Fibroblast of skin of right biceps (primary cell): ENCODE measurements around the gene DTWD2.
"Not testable (repeated sequence)": the region's sequence is repeated elsewhere in the genome, so short reads cannot be mapped to it uniquely, and the experiment has no call there.

ENCODE experiments used
- DNase-seq: peaks from one replicate; pipeline ENCODE4 v3.0.0-alpha.2; 2013

Gene DTWD2

DNA sequence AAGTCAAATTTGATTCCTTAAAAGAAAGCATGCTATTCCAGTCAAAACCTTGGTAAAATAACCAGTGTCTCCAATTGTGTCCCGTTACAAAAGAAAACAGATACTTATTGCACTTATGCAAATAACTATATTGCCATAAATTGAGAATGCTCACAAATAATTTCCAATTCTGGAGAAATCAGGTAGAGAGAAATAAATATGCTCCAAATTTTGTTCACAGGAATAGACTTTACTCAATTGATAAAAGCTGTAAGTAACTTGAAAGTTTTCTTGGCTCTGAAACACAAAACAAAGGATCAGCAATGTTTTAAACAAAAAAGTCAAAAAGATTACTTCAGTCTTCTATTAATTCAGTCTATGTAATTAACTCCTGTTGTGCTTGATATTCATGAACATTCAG lies 7.8 kb upstream of the DTWD2 start:
- no peak for DNase-seq

DNA sequence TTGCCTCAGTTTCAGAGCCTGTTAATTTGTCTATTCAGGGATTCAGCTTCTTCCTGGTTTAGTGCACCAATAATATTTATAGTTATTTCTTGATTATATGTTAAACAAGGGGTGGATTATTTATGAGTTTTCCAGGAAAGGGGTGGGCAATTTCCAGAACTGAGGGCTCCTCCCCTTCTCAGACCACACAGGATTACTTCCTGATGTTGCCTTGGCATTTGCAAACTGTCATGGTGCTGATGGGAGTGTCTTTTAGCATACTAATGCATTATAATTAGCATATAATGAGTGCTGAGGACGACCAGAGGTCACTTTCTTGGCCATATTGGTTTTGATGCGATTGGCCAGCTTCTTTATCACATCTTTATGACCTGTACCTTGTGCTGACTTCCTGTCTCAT lies 6.2 kb upstream of the DTWD2 start:
- no peak for DNase-seq

DNA sequence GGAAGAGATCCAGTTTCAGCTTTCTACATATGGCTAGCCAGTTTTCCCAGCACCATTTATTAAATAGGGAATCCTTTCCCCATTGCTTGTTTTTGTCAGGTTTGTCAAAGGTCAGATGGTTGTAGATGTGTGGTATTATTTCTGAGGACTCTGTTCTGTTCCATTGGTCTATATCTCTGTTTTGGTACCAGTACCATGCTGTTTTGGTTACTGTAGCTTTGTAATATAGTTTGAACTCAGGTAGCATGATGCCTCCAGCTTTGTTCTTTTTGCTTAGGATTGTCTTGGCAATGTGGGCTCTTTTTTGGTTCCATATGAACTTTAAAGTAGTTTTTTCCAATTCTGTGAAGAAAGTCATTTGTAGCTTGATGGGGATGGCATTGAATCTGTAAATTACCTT lies 4.8 kb upstream of the DTWD2 start:
- not testable (repeated sequence) for DNase-seq

DNA sequence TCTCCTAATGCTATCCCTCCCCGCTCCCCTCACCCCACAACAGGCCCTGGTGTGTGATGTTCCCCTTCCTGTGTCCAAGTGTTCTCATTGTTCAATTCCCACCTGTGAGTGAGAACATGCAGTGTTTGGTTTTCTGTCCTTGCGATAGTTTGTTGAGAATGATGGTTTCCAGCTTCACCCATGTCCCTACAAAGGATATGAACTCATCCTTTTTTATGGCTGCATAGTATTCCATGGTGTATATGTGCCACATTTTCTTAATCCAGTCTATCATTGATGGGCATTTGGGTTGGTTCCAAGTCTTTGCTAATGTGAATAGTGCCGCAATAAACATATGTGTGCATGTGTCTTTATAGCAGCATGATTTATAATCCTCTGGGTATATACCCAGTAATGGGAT lies 3.7 kb upstream of the DTWD2 start:
- not testable (repeated sequence) for DNase-seq

DNA sequence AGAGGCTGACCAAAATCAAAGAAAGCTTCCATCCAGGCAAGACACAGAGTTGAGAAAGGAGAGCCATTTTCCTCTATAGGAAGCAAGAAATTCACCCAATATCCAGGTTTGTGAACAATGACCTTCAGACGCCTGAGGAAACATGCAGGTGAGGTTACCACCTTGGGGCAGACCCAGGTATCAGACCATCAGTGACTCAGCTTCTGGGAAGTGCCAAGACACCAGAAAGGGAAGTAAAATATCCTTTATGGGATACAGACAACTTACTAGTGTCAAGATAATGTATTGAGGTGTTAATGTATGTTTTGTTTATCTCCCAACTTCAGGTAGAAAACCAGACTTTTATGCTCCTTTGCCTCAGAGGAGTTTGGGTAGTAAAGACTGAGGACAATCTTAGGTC lies 2.2 kb upstream of the DTWD2 start:
- no peak for DNase-seq

DNA sequence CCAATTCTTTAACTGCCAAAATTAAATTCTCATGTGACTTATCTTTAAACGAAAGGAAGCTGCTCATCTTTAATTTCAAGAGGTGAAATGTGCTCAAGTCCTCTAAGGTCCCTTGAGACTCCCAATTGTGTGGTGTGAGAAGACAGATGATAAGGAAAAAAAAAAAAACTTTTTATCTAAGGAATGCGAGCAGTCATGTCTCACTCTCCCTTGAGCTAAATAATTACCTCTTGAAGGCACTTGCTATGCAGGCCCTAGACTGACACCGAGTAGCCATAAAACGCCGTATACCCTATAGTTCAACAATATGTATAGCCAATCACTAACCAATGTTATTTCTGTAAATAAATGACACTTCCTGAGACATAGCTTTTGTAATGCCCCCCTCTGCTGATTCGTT lies 1.5 kb upstream of the DTWD2 start:
- no peak for DNase-seq

DNA sequence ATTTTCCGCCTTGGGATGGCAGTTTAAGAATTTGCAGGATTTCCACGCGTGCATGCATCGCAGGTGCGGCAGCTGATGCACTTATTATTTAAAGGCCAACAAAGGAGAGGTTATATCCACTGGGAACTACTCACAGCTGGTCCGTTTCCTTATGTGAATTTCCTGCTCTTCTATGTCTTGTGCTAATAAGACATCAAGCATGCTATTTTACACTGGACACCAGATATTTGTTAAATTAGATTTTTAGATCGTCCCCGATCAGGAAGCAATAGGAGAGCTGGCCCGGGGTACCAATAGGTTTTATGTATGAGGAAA lies 476 bp upstream of the DTWD2 start:
- DNase-seq, result no peak

DNA sequence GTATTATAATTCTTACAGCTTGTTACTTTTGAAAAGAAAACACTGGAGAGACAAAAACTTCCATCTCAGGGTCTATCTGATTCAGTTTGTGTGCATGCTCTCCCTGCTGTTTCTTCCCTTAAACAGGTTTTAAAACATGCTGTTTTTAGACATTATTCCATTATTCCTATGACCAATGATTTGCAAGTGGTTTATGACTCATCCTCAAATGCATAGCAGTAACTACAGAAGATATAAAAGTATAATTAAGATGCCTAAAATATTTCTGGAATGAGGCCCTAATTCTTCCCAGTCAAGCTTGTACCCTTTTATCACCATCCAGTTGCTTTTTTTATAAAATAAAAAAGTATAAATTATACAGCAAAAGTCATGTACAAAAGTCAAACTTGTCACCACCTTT lies 3.7 kb downstream of the DTWD2 start:
- DNase-seq, result peak; percentile 89

DNA sequence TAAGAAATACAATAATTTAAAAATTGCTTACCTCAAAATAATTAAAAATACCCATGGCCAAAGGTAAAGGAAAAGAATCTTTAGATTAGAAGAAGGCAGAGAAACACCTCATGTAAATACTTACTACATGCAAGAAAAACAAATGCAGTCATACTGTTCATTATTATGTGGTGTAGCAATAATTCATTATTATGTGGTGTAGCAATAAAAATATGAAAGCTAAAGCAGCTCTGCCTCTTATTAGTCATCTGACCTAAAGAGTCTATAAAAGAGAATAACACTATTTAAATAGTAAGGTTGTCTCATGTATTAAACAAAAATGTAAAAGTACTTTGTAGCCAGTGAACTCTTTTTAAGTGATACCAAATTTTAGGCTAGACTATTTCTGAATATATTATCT lies 6.6 kb downstream of the DTWD2 start:
- DNase-seq, result peak; percentile 6

DNA sequence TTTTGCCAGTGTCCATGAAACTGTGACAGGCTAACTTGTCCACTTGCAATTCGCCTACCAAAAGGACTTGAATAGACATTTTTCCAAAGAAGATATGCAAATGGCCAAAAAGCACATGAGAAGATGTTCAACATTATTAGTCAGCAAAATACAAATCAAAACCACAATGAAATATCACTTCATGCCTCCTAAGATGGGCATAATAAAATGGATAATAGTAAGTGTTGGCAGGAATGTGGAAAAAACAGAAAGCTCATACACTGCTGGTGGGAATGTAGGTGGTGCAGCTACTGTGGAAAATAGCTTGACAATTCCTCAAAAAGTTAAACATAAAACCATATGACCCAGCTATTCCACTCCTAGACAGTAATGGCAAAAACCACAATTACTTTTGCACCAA lies 7.9 kb downstream of the DTWD2 start:
- DNase-seq, result no peak

DNA sequence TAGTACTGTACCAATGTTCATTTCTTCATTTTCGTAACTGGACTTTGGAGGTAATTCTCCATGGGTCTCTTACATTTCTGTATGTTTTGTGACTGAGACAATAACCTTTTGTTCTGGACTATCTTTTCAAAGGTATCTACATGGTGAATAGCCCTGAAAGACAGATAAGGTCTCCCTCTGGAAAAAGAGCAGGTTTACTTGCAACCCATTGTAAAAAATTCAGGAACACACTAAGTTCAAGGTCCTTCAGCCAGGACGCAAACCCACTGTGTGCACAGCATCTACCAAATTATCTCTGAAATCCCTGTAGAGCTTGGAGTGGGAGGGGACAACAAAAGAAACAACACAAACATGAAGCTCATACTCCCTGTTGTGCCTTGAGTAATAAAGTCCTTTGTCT lies 8.3 kb downstream of the DTWD2 start:
- no peak for DNase-seq

DNA sequence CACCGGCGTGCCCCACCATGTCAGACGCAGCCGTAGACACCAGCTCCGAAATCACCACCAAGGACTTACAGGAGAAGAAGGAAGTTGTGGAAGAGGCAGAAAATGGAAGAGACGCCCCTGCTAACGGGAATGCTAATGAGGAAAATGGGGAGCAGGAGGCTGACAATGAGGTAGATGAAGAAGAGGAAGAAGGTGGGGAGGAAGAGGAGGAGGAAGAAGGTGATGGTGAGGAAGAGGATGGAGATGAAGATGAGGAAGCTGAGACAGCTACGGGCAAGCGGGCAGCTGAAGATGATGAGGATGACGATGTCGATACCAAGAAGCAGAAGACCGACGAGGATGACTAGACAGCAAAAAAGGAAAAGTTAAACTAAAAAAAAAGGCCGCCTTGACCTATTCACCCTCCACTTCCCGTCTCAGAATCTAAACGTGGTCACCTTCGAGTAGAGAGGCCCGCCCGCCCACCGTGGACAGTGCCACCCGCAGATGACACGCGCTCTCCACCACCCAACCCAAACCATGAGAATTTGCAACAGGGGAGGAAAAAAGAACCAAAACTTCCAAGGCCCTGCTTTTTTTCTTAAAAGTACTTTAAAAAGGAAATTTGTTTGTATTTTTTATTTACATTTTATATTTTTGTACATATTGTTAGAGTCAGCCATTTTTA lies 14.4 kb downstream of the DTWD2 start:
- not testable (repeated sequence) for DNase-seq

DNA sequence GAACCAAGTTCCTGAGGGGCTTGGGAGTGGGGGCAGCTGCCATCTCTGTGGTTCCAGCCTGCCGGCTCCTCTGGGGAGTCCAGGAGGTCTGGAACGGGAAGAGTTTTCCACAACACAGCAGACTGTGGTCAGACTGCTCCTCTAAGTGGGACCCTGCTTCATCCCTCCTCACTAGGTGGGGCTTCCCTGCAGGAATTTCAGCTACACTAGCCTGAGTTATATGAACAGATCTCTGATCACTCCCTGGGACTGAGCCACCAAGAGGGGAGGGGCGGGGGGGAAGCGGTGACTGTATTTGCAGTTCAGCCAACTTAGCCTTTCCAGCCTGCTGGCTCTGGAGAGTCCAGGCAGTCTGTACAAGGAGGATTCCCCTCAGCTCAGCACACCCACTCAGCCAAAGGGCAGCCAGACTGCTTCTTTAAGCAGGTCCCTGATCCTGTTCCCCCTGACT lies 19.4 kb downstream of the DTWD2 start:
- peak; percentile 15 for DNase-seq

DNA sequence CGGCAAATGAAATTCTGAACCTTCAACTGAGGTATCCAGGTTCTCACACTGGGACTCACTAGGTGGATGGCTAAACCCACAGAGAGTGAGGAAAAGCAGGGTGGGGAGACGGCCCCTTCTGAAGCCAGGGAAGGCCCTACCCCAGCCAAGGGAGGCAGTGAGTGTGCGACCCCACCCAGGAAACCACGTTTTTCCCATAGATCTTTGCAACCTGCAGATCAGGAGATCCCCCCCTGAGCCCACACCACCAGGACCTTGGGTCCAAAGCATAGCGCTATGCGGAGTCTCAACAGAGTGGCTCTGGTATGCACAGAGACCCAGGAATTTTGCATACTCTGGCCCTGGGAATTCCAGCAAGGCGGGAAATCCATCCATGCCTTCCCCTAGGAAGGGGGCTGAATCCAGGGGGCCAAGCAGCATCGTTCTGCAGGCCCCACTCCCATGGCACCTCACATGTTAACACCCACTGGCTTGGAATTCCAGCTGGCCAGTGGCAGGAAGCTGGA lies 19.9 kb downstream of the DTWD2 start:
- no peak for DNase-seq

DNA sequence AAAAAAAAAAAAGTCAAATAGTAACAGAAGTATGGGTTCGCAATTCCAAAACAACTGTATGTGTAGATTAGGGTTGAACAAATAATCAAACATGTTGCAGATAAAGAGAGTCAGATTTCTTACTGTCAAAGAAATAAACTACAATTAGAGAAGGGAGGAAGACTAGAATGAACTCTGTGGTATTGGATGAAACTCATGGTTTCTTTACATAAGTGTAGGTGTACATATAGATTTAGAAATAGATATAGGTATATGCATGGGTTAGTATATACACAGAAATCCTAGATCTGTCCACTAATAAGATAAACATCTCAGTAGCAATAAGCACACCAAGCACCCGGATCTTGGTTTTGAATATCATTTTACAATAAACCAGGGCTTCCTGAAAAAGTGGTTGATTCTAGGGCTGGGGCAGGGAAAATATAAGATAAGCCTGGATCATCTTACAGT lies 21.3 kb downstream of the DTWD2 start:
- no peak for DNase-seq

DNA sequence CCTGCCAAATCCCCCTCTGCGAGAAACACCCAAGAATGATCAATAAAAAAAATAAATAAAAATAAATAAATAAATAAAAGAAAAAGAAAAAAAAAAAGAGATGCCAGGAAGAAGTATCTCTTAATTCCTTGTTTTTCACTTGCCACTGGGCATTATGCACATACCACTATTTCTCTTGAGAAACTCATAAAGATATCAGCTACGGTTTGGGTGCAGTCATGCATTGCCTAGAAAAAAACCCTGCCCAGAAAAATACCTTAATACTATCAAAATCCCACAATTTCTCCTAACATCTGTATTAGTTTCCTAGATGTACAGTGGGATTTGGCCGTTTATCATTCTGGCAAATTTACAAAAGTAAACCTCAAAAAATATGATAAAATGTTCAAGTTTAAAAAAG lies 22.5 kb downstream of the DTWD2 start:
- no peak for DNase-seq

DNA sequence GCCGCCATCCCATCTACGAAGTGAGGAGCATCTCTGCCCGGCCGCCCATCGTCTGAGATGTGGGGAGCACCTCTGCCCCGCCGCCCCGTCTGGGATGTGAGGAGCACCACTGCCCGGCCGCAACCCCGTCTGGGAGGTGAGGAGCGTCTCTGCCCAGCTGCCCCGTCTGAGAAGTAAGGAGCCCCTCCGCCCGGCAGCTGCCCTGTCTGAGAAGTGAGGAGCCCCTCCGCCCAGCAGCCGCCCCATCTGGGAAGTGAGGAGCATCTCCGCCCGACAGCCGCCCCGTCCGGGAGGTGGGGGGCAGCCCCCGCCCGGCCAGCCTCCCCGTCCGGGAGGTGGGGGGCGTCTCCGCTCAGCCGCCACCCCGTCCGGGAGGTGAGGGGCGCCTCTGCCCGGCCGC lies 23.4 kb downstream of the DTWD2 start:
- DNase-seq, result not testable (repeated sequence)

DNA sequence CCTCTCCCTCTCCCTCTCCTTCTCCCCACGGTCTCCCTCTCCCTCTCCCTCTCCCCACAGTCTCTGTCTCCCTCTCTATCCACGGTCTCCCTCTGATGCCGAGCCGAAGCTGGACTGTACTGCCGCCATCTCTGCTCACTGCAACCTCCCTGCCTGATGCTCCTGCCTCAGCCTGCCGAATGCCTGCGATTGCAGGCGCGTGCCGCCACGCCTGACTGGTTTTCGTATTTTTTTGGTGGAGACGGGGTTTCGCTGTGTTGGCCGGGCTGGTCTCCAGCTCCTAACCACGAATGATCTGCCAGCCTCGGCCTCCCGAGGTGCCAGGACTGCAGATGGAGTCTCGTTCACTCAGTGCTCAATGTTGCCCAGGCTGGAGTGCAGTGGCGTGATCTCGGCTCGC lies 24.0 kb downstream of the DTWD2 start:
- not testable (repeated sequence) for DNase-seq

DNA sequence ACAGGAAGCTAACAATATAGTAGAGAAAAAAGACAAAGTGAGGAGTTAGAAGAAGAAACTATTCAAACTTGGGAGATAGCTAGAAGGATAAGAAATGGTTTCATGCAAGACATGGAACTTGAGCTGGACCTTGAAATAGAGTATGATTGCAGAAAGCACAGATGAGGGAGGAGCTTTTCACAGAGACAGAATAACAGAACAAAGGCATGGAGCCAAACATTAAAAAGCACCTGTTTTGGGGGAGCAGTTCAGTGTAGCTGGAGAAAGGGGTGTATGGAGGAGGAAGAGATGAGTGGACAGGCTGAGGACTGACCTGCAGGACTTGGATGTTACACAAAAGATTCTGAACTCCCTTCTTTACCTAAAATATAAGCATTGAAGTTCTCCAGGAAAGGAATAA lies 25.2 kb downstream of the DTWD2 start:
- DNase-seq, result no peak

DNA sequence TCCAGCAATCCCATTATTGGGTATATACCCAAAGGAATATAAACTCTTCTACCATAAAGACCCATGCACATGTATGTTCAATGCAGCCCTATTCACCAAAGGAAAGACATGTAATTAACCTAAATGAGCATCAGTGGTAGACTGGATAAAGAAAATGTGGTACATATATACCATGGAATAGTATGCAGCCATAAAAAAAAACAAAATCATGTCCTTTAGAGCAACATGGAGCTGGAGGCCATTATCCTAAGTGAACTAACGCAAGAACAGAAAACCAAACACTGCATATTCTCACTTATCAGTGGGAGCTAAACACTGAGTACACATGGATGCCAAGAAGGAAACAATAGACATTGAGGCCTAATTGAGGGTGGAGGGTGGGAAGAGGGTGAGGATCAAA lies 27.8 kb downstream of the DTWD2 start:
- DNase-seq, result no peak

DNA sequence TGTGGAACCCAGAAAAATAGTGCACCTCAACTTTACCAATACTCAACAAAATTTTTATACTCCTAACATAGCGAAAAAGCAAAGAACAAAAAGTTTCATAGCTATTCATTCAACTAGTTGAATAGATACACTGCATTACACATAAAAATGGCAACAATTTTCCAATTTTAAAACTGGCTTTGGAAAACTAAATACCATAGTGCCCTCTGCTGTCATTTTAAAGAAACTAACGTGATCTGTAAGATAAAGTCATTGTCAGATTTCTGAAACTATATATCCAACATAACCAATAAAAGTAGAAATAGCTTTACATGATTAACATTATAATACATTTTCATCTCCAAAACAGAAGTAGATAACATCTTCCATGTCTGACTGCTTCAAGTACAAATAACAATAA lies 31.6 kb downstream of the DTWD2 start:
- DNase-seq, result peak; percentile 9

DNA sequence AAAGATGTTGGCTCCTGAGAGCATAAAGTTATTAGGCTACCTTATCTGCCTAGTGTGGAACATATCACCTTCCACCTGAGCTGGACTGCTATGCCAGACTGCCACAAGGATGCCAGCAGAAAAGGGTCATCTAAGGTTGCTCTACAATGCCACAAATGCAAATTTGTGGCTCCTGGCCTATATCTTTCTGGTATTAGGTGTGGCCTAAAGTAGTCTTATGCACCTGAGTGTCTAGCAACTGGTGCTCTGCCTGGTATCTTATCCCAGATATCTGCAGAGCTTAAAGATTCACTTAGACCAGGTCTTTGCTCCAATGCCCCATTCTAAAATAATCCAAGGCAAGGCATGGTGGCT lies 34.7 kb downstream of the DTWD2 start:
- DNase-seq, result no peak

DNA sequence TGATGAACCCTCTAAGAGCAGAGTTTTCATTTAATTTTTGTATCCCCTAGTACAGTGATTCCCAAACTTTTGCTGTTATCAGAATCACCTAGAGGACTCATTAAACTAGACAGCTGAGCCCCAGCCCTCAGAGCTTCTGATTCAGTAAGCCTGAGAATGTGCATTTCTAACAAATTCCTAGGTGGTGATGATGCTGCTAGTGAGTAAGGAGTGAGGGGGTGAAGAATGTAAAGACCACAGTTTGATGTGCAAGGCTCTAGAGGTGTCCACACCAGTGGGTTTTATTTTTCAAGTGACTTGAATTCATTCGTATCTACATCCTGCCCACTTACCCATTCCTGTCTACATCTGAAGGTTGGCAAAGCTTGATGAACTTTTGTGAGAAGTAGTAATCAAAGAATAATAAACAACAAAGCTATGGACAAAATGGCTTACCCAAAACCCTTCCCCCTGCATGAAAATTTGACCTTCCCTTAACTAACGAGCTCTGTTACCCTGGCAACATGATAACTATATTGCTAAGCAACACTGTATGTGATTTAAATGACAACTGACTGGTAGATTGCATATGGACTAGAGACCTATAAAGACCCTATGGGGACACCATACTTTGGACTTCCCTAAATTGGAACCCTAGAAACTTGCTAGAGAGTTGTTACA lies 35.2 kb downstream of the DTWD2 start:
- DNase-seq, result peak; percentile 10

DNA sequence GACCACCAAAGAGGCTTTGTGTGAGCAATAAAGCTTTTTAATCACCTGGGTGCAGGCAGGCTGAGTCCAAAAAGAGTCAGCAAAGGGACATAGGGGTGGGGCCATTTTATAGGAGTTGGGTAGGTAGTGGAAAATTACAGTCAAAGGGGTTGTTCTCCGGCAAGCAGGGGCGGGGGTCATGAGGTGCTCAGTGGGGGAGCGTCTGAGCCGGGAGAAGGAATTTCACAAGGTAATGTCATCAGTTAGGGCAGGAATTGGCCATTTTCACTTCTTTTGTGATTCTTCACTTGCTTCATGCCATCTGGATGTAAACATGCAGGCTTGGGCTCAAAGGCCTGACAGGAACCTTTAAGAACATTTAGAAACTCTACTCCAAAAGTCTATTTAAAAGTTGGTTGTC lies 36.0 kb downstream of the DTWD2 start:
- DNase-seq, result not testable (repeated sequence)

DNA sequence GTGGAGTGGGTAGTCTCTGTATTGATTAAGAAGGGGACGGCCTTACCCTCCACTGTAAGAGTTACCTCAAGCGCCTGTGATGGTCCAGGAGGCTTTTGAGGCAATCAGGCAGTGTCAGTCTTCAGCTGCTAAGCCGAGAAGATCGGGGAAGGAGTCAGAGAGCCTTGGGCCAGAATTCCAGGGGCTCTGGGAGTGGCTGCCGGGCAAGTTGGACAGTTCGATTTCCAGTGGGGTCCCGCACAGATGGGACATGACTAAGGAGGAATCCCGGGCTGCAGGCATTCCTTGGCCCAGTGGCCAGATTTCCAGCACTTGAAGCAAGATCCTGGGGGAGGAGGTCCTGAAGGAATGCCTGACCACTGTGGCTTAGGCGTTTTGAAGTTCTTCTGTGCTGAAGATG lies 38.0 kb downstream of the DTWD2 start:
- not testable (repeated sequence) for DNase-seq
